Myometrial cell (primary cell): Measurements from ENCODE around the gene CTBP2. TPM values are rescaled to one million over a fixed set of nuclear protein-coding genes. Genes with fewer than 3 reads are reported as not detected.

Experiments used
- total RNA-seq: library from RNA; depleted of rRNA; stranded (reverse); fragments of >200 nt; gene quantifications from 2 replicates; pipeline ENCODE4 v1.2.3, GENCODE V29; 2015

The CTBP2 gene
- 63.6 and 72.6 TPM in 2 replicates for total RNA-seq

GRCh38 chr10:125159932-125160855, at the start of gene CTBP2:
CTBP2 (minus strand) TSS chr10:125160563.

GRCh38 chr10:124941823-124942222, 218.5 kb downstream of the CTBP2 start, which contains the start of gene ZRANB1:
ZRANB1 (plus strand) TSS chr10:124942123; CDS start chr10:124942494, 371 bp downstream.

Other genes with a start within 250 kb of the CTBP2 start
- gene ZRANB1, start 218.4 kb downstream of the CTBP2 start, total RNA-seq: 17.6 and 26.2 TPM in 2 replicates